Right hindlimb (tissue), 1 donor: Measurements from ENCODE around the gene FAM193B.

ENCODE experiments used
- DNase-seq: peaks from one replicate; pipeline ENCODE4 v3.0.0-alpha.2; 2018

FAM193B gene

GRCh38 chr5:177483042-177483441 lies 71.3 kb downstream of the FAM193B start:
- DNase-seq, result no peak

DNA sequence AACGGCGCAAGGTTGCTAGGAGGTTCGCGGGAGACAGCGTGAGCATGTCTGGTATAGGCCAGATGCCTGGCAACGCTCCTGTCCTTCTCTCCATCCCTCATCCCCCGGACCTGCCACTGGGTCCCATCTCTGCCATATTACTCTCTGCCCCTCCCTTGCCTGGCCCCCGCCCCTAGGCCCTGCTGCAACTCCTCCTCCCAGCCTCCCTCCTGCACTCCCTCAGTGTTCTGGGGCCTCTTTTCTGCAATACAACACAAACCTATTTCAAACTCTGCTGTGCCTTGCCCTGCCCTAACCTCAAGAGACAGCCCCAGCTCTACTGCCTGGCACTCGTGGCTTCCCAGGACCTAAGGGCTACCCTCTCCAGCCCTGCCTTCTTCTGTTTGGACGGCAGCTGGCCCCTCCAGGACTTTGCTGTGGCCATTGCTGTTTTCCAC lies 72.0 kb downstream of the FAM193B start:
- no peak for DNase-seq

GRCh38 chr5:177479774-177480173 lies 74.6 kb downstream of the FAM193B start:
- DNase-seq, result no peak

DNA sequence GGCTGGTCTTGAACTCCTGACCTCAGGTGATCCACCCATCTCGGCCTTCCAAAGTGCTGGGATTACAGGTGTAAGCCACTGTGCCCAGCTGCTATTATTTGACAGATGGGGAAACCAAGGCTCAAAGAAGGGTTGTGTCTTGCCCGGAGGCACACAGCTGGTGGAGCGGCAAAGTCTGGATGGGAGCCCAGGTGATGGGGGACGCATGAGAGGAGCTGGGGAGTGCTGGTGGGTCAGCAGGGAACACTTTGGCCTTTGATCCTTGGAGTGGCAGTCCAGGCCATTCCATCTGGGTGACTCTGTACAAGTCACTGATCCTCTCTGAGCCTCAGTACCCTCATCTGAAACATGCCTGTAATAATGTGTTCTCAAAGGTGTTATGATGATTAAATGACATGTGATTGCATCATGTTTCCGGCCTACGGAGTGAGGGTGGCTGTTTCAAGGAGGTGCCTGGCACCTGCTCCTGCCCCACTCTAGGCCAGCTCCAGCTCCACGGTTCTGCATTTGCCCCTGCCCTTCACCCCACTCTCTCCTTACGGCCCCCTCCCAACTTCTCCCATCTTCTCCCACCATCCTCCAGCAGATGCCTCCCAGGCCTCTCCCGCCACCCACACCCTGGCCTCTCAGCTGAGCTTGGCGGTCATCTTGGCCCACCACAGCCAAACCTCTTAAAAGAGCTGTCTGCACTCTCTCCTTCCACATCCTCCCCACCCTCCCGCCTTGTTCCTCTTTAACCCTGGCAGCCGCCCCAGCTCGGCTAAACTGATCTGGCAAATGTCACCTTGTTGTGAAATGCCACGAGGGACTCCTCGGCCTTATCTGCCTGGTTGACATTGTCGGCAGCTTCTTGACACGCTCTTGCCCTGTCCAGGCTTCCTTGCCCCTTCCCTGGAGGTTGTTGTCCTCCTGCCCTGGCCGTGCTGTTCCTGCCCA lies 75.4 kb downstream of the FAM193B start:
- DNase-seq, result peak; percentile 73

DNA sequence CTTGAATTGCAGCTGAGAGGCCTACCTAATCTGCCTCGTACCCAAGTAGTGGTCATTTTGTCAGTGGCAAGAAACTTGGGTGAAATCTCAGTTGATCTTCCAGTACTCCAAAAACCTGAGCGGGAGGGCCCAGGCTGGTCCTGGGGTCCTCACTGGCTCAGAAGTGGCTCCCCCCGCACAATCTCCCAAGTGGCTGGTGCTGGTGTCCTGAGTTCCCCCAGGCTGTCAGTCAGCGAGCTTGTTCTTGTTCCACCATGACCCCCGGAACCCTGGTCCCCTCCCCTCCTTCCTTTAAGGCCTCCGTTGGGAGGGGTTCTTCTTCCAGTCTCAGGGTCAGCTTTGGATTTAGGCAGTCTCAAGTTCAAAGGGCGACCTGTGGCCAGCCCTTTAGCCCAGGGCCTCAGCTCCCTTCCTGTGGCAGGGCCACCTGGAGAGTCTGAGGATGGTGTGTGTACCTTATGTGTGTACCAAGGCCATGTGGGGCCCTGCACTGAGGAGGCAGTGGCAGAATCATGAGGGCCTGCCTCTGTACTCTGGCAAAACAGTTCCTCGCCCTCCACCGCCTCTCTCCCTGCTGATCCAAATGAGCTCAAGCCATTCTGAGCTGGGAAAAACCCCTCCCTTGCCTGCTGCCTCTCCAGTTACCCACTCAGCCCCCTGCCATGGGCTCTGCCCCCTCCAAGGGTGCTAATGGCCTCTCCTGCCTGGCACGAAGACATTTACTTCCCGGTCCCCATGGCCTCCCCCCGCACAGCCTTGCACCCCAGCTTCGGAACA lies 76.5 kb downstream of the FAM193B start:
- DNase-seq, result no peak

GRCh38 chr5:177476531-177477233 lies 77.7 kb downstream of the FAM193B start:
- DNase-seq, result no peak

- no peak for DNase-seq
Observed at GRCh38 chr5:177475563-177476427, 78.6 kb downstream of the FAM193B start.

DNA sequence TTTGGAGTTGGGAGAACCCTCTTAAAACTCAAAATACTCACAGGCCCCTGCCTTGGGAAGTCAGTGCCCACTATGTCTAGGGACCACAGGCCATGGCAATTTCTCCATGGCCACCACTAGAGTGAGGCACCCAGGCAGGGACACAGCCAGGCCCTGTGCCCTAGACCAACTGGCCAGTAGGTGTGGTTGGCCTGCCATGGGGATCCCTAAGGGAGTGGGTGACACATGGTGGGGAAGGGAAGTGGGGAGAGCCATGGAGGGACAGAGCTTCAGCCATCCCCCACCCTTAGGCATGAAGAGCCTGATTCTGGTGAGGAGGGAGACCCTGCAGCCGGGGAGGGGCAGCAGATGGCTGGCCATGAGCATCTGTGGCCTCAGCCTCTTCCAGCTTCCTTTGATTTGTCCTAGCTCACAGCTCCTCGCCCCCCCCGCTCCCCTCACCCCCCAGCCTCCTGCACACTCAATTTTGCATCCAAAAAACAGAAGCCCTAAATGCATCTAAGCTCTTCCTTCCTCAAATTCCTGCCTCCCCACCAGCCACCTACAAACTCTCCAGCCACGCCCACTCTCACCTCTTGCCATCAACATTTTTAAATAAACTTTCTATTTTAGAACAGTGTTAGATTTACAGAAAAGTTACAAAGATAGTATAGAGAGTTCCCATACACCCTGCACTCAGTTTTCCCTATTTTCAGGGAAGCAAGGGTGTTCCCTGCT lies 79.4 kb downstream of the FAM193B start:
- no peak for DNase-seq

DNA sequence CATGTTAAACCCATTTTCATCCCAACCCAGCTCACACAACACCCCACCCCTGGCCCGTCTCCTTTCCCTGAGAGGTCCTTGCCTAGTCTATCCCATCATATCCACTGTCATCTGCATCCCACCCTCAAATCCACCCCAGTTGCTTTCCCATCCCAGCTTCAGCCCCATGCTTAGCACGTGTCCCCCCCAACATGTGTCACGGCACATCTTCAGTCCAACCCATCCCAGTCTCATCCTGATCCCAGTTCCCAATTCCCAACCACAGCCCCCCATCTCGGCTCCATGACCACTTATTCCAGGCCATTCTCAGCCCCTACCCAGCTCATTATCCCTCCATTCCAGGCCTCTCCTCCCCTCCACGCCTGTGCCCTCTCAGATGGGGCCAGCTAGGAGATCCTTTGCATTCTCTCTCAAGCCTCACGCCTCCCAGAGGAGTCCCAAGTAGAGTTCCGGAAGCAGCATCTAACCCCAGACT lies 80.3 kb downstream of the FAM193B start:
- no peak for DNase-seq

DNA sequence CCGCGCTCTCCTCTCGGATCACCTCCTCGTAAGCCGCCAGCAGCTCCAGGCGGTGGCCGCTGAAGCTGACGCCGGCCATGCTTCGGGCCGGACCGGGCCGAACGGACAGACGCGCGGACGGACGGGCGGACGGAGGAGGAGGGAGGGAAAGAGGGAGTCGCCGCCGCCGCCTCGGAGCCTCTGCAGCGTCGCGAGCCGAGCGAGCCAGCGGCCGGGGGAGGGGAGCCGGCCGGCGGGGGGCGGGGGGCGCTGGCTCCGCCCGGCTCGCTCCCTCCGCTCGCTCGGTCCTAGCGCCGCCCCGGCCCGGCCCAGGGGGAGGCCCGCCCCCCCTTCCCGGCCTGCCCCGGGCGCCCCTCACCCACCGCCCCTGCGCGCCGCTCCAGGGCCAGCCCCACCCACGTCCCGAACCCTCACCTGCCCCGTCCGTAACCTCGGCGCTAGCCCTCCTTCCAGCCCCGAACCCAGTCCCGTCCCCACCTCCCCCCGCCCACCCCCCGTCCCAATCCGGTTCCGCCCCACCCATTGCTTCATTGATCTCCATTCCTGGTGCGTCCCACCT lies 80.8 kb downstream of the FAM193B start, which contains the start of gene DBN1:
Gene DBN1, minus strand, starts transcription at position 192 of the 559 bp plus-strand sequence. Its CDS starts 113 bp downstream, at position 79.
- peak; percentile 81 for DNase-seq

- DNase-seq, result peak; percentile 79
Observed at GRCh38 chr5:177472460-177473442, 81.6 kb downstream of the FAM193B start.

- no peak for DNase-seq
Observed at GRCh38 chr5:177471610-177472356, 82.6 kb downstream of the FAM193B start.

- DNase-seq, result no peak
Observed at GRCh38 chr5:177470759-177471536, 83.4 kb downstream of the FAM193B start.
